ENCODE measurements around the gene PLEKHM3. TPM values are rescaled to one million over a fixed set of nuclear protein-coding genes. Genes with fewer than 3 reads are reported as not detected.

PLEKHM3 gene
- total and polyA plus RNA-seq, 2 of the 13 experiments (the other 11 are each of a cell fraction or from before 2014, with no cell fraction given): 4.5 to 4.7 TPM

DNA sequence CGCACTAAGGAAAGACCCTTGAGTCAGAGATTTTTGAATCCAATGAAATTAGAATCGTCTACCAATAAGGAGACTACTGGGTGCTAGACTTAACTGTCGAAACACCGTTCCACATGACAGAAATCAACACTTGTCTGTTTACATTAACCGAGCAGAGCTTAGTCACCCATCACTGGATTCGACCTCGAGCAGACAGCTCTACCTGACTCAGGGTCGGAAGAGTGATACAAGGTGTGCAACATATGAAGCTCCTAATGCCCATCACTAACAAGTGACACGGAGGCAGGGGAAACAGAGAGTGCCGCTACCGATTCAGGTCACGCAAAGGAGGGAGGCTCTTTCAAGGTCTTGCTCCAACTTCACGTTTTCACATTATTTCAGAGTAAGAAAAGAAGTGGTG lies 201.5 kb downstream of the PLEKHM3 start (continued):
- TF ChIP-seq, protein P1, sequence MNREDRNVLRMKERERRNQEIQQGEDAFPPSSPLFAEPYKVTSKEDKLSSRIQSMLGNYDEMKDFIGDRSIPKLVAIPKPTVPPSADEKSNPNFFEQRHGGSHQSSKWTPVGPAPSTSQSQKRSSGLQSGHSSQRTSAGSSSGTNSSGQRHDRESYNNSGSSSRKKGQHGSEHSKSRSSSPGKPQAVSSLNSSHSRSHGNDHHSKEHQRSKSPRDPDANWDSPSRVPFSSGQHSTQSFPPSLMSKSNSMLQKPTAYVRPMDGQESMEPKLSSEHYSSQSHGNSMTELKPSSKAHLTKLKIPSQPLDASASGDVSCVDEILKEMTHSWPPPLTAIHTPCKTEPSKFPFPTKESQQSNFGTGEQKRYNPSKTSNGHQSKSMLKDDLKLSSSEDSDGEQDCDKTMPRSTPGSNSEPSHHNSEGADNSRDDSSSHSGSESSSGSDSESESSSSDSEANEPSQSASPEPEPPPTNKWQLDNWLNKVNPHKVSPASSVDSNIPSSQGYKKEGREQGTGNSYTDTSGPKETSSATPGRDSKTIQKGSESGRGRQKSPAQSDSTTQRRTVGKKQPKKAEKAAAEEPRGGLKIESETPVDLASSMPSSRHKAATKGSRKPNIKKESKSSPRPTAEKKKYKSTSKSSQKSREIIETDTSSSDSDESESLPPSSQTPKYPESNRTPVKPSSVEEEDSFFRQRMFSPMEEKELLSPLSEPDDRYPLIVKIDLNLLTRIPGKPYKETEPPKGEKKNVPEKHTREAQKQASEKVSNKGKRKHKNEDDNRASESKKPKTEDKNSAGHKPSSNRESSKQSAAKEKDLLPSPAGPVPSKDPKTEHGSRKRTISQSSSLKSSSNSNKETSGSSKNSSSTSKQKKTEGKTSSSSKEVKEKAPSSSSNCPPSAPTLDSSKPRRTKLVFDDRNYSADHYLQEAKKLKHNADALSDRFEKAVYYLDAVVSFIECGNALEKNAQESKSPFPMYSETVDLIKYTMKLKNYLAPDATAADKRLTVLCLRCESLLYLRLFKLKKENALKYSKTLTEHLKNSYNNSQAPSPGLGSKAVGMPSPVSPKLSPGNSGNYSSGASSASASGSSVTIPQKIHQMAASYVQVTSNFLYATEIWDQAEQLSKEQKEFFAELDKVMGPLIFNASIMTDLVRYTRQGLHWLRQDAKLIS (CRISPR knock-in tag; IDR thresholded peaks at IDR 0.05): no peak
- TF ChIP-seq, protein P2, sequence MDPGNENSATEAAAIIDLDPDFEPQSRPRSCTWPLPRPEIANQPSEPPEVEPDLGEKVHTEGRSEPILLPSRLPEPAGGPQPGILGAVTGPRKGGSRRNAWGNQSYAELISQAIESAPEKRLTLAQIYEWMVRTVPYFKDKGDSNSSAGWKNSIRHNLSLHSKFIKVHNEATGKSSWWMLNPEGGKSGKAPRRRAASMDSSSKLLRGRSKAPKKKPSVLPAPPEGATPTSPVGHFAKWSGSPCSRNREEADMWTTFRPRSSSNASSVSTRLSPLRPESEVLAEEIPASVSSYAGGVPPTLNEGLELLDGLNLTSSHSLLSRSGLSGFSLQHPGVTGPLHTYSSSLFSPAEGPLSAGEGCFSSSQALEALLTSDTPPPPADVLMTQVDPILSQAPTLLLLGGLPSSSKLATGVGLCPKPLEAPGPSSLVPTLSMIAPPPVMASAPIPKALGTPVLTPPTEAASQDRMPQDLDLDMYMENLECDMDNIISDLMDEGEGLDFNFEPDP (CRISPR knock-in tag; conservative IDR thresholded peaks at IDR 0.05): no peak
- TF ChIP-seq ZNF781 (CRISPR knock-in tag; IDR thresholded peaks at IDR 0.05; ENCODE audit: borderline replicate concordance, not compliant biosample characterization) (no peak), ZNF160 (CRISPR knock-in tag; IDR thresholded peaks at IDR 0.05) (no peak), TSC22D2 (CRISPR knock-in tag; IDR thresholded peaks at IDR 0.05; ENCODE audit: borderline replicate concordance) (no peak), SSRP1 (CRISPR knock-in tag; IDR thresholded peaks at IDR 0.05) (no peak), THAP11 (CRISPR knock-in tag; IDR thresholded peaks at IDR 0.05) (no peak), ARNT (IDR thresholded peaks at IDR 0.05) (no peak), CBX5 (CRISPR knock-in tag; IDR thresholded peaks at IDR 0.05; ENCODE audit: borderline replicate concordance) (no peak), ZNF264 (CRISPR knock-in tag; IDR thresholded peaks at IDR 0.05) (no peak), SALL1 (CRISPR knock-in tag; IDR thresholded peaks at IDR 0.05) (0 out of 2 replicates have a peak, but pooled peaks have one; percentile 28), FOSL2 (CRISPR knock-in tag; IDR thresholded peaks at IDR 0.05) (peak; percentile 92), DNMT1 (CRISPR knock-in tag; IDR thresholded peaks at IDR 0.05) (no peak), ZNF644 (CRISPR knock-in tag; IDR thresholded peaks at IDR 0.05; ENCODE audit: low read depth) (no peak), RAD21 (CRISPR knock-in tag; IDR thresholded peaks at IDR 0.05) (no peak), KLF16 (CRISPR knock-in tag; IDR thresholded peaks at IDR 0.05) (no peak), NCOA1 (CRISPR knock-in tag; IDR thresholded peaks at IDR 0.05) (no peak), RELA (CRISPR knock-in tag; IDR thresholded peaks at IDR 0.05) (no peak)
- TF ChIP-seq, protein P3, sequence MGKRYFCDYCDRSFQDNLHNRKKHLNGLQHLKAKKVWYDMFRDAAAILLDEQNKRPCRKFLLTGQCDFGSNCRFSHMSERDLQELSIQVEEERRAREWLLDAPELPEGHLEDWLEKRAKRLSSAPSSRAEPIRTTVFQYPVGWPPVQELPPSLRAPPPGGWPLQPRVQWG (CRISPR knock-in tag; IDR thresholded peaks at IDR 0.05; ENCODE audit: borderline replicate concordance, low read depth): no peak
- TF ChIP-seq, protein P4, sequence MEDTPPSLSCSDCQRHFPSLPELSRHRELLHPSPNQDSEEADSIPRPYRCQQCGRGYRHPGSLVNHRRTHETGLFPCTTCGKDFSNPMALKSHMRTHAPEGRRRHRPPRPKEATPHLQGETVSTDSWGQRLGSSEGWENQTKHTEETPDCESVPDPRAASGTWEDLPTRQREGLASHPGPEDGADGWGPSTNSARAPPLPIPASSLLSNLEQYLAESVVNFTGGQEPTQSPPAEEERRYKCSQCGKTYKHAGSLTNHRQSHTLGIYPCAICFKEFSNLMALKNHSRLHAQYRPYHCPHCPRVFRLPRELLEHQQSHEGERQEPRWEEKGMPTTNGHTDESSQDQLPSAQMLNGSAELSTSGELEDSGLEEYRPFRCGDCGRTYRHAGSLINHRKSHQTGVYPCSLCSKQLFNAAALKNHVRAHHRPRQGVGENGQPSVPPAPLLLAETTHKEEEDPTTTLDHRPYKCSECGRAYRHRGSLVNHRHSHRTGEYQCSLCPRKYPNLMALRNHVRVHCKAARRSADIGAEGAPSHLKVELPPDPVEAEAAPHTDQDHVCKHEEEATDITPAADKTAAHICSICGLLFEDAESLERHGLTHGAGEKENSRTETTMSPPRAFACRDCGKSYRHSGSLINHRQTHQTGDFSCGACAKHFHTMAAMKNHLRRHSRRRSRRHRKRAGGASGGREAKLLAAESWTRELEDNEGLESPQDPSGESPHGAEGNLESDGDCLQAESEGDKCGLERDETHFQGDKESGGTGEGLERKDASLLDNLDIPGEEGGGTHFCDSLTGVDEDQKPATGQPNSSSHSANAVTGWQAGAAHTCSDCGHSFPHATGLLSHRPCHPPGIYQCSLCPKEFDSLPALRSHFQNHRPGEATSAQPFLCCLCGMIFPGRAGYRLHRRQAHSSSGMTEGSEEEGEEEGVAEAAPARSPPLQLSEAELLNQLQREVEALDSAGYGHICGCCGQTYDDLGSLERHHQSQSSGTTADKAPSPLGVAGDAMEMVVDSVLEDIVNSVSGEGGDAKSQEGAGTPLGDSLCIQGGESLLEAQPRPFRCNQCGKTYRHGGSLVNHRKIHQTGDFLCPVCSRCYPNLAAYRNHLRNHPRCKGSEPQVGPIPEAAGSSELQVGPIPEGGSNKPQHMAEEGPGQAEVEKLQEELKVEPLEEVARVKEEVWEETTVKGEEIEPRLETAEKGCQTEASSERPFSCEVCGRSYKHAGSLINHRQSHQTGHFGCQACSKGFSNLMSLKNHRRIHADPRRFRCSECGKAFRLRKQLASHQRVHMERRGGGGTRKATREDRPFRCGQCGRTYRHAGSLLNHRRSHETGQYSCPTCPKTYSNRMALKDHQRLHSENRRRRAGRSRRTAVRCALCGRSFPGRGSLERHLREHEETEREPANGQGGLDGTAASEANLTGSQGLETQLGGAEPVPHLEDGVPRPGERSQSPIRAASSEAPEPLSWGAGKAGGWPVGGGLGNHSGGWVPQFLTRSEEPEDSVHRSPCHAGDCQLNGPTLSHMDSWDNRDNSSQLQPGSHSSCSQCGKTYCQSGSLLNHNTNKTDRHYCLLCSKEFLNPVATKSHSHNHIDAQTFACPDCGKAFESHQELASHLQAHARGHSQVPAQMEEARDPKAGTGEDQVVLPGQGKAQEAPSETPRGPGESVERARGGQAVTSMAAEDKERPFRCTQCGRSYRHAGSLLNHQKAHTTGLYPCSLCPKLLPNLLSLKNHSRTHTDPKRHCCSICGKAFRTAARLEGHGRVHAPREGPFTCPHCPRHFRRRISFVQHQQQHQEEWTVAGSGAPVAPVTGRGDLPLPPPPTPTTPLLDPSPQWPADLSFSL (CRISPR knock-in tag; IDR thresholded peaks at IDR 0.05): no peak

Data from HepG2 (cell line).